HepG2 (cell line): ENCODE data around the gene TFAP2E.

Source experiments
- ESRRA ChIP-seq: sonication (generic); formaldehyde crosslinking; IDR thresholded peaks from 2 replicates; pipeline ENCODE4 v1.5.1; 2020; ENCODE audit warnings: mild to moderate bottlenecking, low read depth, missing genetic modification reagents
- TF ChIP-seq, protein P1 (sequence below): sonication (generic); formaldehyde crosslinking; IDR thresholded peaks from 2 replicates; pipeline ENCODE4 v1.5.1; 2020; ENCODE audit warnings: mild to moderate bottlenecking, missing genetic modification reagents, moderate library complexity

DNA sequence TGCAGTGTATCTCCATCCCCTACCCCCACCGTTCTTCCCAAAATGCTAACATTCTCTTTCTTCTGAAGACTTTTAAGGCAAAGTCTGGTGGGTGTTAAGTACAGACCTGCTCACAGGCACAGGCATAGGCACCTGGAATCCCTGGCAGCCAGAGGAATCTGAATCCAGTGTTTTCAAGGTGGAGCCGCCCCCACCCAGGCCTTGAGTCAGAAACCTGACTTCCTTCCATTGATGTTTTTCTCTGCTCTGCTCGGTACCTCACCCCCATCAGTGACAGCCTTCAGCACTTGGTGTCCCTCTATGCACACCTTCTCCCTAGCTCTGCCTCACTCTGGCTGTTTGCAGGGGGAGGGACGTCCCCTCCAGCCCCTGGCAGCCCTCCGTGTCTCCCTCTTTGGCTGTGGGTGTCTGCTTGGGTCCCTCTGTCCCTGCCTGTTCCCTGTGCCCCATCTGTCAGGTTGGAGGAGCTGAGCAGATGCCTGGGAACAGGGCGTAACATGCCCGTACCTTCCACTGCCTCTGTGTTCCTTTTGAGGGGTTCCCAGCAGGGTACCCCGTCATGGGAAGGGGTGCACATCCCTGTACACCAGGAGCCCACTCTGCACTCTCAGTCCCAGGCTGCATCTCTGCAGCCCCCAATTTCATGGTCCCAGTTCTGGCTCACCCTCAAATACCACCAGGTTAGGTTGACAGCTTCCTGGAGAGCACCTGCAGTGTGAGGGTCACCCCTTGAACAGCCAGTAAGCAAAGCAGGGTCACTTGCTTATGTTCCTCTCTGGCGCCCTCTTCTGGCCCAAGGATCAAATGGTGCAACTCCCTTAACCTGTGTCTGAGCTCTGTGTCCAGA is 8.9 kb upstream of the TFAP2E start:
- TF ChIP-seq, protein P1, sequence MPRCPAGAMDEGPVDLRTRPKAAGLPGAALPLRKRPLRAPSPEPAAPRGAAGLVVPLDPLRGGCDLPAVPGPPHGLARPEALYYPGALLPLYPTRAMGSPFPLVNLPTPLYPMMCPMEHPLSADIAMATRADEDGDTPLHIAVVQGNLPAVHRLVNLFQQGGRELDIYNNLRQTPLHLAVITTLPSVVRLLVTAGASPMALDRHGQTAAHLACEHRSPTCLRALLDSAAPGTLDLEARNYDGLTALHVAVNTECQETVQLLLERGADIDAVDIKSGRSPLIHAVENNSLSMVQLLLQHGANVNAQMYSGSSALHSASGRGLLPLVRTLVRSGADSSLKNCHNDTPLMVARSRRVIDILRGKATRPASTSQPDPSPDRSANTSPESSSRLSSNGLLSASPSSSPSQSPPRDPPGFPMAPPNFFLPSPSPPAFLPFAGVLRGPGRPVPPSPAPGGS (CRISPR knock-in tag) = no peak
- no peak for TF ChIP-seq ESRRA (CRISPR knock-in tag)
